MM.1S (cell line): ENCODE data around the gene HEMK1.

Source experiments
- CTCF ChIP-seq: fragments of 300-600 bp; sonication (generic); IDR thresholded peaks from 2 replicates; pipeline ENCODE4 v1.5.1; 2016; ENCODE audit warnings: antibody characterized with exemption, low read length, mixed read lengths
- EZH2 ChIP-seq: fragments of 300-600 bp; sonication (generic); optimal IDR thresholded peaks from 2 replicates; pipeline ENCODE3; 2017; ENCODE audit warnings: low read depth, mild to moderate bottlenecking, antibody characterized with exemption, low read length, mixed read lengths
- EZH2phosphoT487 ChIP-seq: fragments of 300-600 bp; sonication (generic); IDR thresholded peaks from 2 replicates; pipeline ENCODE4 v1.6.1; 2018; ENCODE audit warnings: antibody characterized with exemption, low read length

GRCh38 chr3:50567011-50567385 lies 2.3 kb upstream of the HEMK1 start:
- TF ChIP-seq CTCF = no peak
- TF ChIP-seq EZH2 = no peak
- TF ChIP-seq EZH2phosphoT487 = no peak
